Brain microvascular endothelial cell (primary cell): ENCODE results near the gene HOXA10.

Source experiments
- DNase-seq: peaks from one replicate; pipeline ENCODE4 v3.0.0-alpha.2; 2020
- H3K27ac ChIP-seq: fragments of 250-450 bp; sonication (Bioruptor Pico); 2 replicates; pipeline ENCODE4 v1.5.1; 2020; ENCODE audit warnings: mild to moderate bottlenecking, moderate library complexity
- H3K27me3 ChIP-seq: fragments of 250-450 bp; sonication (Bioruptor Pico); replicated peaks from 2 replicates; pipeline ENCODE4 v1.5.1; 2020; ENCODE audit warnings: mild to moderate bottlenecking
- H3K36me3 ChIP-seq: fragments of 250-450 bp; sonication (Bioruptor Pico); replicated peaks from 2 replicates; pipeline ENCODE4 v1.5.1; 2020; ENCODE audit warnings: mild to moderate bottlenecking
- H3K4me3 ChIP-seq: 2 replicates; pipeline ENCODE4 v1.5.1; 2011; ENCODE audit warnings: low read depth, mild to moderate bottlenecking, control low read depth, low read length, moderate library complexity
- in situ Hi-C: cut with HindIII; loops from 2 replicates; pipeline ENCODE4 v1.10.0; 2017; ENCODE audit warnings: low sequenced_read_pairs, low pct_ligation_motif_present
- TF ChIP-seq, protein P1 (sequence below): IDR thresholded peaks from 2 replicates; pipeline ENCODE4 v1.5.1; 2011; ENCODE audit warnings: low read depth, mild to moderate bottlenecking, moderate library complexity, low read length, control low read depth, inconsistent platforms; ENCODE audit errors: missing control alignments

HOXA10 gene

DNA sequence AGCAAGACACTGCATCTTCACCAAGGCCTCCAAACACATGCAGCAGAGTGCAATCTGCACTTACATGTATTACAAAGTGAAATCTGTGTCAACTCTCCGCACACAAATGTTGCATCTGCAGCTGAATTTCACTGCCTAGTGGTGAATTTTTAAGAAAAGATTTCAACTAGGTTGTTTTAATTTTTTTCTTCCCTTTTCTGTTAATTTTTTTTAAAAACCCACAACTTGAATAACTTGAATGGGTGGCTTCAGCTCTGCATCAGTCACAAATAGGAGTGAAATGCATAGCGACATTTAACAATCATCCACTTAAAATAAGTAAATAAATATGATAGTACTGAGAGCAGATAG lies 19.9 kb upstream of the HOXA10 start:
- TF ChIP-seq, protein P1, sequence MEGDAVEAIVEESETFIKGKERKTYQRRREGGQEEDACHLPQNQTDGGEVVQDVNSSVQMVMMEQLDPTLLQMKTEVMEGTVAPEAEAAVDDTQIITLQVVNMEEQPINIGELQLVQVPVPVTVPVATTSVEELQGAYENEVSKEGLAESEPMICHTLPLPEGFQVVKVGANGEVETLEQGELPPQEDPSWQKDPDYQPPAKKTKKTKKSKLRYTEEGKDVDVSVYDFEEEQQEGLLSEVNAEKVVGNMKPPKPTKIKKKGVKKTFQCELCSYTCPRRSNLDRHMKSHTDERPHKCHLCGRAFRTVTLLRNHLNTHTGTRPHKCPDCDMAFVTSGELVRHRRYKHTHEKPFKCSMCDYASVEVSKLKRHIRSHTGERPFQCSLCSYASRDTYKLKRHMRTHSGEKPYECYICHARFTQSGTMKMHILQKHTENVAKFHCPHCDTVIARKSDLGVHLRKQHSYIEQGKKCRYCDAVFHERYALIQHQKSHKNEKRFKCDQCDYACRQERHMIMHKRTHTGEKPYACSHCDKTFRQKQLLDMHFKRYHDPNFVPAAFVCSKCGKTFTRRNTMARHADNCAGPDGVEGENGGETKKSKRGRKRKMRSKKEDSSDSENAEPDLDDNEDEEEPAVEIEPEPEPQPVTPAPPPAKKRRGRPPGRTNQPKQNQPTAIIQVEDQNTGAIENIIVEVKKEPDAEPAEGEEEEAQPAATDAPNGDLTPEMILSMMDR = no peak
- H3K36me3 ChIP-seq = no peaks in the 10 kb centered on the region
- H3K27ac ChIP-seq = no peak overlapping the region
- in situ Hi-C loops = no loop called here
- no peak overlapping the region for H3K4me3 ChIP-seq
- H3K27me3 ChIP-seq = peaks cover 95% of the 10 kb centered on the region
- no peak for DNase-seq

GRCh38 chr7:27193335-27194001 lies 19.3 kb upstream of the HOXA10 start:
- no peak for DNase-seq
- H3K36me3 ChIP-seq = no peaks in the 10 kb centered on the region
- in situ Hi-C loops = no loop called here
- H3K4me3 ChIP-seq = no peak overlapping the region
- H3K27me3 ChIP-seq = peaks cover 95% of the 10 kb centered on the region
- TF ChIP-seq, protein P1 = no peak
- H3K27ac ChIP-seq = no peak overlapping the region

- TF ChIP-seq, protein P1 = no peak
- in situ Hi-C loops = no loop called here
- H3K4me3 ChIP-seq = no peak overlapping the region
Observed at GRCh38 chr7:27192546-27193334, 18.6 kb upstream of the HOXA10 start.

DNA sequence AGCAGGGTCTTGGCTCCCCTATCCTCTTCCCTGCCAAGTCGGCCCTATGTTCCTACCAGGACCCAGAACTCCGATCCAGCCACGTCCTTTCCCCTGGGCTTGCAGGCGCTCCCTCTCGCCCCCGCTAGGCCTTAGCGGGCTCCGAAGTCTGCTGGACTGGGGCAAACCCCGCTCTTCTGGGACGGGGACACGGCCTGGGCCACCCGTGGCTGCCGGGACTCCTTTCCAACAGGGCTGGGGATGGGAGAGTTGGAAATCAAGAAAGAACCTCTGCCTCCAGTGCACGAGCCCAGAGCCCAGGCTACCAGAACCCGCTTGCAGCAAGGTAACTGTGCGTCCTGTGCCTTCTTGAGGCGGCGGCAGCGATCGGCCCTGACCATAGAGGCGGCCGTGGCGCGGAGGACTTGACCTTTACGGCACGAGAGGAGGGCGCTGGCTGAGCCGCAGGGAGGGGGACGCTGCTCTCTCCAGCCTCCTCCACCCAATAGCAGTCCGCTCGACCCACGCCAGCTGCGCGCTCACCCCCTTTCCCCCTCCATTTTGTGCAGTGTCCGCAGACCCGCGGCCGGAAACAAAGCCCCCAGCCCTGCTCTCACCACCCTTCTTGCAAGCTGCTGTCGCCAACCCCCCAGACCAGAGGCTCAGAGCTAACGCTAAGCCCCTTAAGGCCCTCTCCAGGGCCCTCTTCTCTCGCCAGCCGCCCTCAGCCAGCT lies 17.9 kb upstream of the HOXA10 start:
- Histone ChIP-seq H3K36me3 (no peaks in the 10 kb centered on the region), H3K27me3 (peaks cover 95% of the 10 kb centered on the region), H3K27ac (no peak overlapping the region), H3K4me3 (no peak overlapping the region)
- no peak for DNase-seq
- in situ Hi-C loops = no loop called here
- TF ChIP-seq, protein P1 = no peak

More at GRCh38 chr7:27192546-27193334, 18.6 kb upstream of the HOXA10 start:
- Histone ChIP-seq H3K27me3 (peaks cover 95% of the 10 kb centered on the region), H3K36me3 (no peaks in the 10 kb centered on the region), H3K27ac (no peak overlapping the region)
- no peak for DNase-seq

DNA sequence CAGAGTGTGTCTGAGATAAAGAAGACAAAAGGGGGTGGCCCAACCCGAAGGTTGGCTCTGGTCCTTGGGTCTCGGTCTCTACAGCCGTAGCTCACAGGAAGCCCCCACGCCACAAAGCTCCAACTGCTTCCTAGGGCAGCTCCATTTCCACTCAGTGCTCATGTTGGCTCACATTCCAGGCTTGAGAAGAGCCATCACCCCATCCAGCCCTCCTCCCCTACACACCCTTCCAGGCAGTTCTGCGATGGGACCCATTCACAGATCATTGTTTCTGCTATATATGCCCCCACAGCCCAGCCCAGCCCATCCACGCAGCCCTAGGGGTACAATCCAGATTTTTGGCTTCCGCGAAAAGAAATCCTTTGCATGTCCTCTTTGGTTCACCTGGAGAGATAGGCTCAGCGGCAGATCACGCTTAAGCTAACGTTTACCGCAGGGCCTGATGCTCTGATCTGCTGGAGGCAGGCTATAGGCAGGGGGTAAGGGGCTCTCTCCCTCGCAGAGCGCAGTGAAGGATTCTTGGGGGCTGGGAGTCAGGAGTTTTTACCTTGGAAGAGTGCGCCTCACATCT lies 17.1 kb upstream of the HOXA10 start:
- TF ChIP-seq, protein P1 = no peak
- no peaks in the 10 kb centered on the region for H3K36me3 ChIP-seq
- H3K27ac ChIP-seq = no peak overlapping the region
- no peak overlapping the region for H3K4me3 ChIP-seq
- no peak for DNase-seq
- in situ Hi-C loops = no loop called here
- H3K27me3 ChIP-seq = peaks cover 97% of the 10 kb centered on the region
